GM18870 (cell line): ENCODE results near the gene DRAM2.
A peak's percentile ranks its signal among the peaks of the same experiment; 100 is the strongest.
"Not testable (repeated sequence)": the region's sequence is repeated elsewhere in the genome, so short reads cannot be mapped to it uniquely, and the experiment has no call there.

Experiments
- ATAC-seq: cut with Tn5 transposase; IDR thresholded peaks from one replicate; pipeline ENCODE4 v1.9.1; 2021; ENCODE audit warnings: moderate library complexity; ENCODE audit not compliant: unreplicated experiment

DRAM2 gene

GRCh38 chr1:111145542-111145941 lies 5.6 kb upstream of the DRAM2 start:
- no peak for ATAC-seq

DNA sequence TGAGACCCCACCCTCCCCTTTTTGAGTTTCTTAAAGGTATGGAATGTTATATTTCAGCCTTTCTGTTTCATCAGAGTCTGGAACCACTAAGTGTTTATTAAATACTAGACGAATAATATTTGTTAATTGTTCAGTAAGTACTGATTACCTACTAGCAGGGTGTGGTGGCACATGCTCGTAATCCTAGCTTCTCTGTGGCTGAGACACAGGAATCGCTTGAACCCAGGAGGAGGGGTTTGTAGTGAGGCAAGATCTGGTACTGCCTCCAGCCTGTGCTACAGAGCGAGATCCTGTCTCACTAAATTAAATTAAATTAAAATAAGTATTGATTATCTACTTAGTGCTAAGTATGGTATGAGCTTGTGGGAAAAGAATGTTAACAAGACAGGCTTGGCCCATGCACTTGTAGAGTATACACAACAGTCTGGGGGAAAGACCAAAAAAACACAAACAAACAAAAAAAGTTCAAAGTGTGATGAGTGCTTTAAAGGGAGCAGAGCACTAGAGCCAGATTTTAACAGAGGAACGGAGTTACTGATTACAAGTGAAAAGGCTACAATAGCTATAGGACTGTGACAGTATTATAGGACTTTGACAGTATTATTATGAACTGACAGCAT lies 2.6 kb upstream of the DRAM2 start:
- ATAC-seq: no peak

DNA sequence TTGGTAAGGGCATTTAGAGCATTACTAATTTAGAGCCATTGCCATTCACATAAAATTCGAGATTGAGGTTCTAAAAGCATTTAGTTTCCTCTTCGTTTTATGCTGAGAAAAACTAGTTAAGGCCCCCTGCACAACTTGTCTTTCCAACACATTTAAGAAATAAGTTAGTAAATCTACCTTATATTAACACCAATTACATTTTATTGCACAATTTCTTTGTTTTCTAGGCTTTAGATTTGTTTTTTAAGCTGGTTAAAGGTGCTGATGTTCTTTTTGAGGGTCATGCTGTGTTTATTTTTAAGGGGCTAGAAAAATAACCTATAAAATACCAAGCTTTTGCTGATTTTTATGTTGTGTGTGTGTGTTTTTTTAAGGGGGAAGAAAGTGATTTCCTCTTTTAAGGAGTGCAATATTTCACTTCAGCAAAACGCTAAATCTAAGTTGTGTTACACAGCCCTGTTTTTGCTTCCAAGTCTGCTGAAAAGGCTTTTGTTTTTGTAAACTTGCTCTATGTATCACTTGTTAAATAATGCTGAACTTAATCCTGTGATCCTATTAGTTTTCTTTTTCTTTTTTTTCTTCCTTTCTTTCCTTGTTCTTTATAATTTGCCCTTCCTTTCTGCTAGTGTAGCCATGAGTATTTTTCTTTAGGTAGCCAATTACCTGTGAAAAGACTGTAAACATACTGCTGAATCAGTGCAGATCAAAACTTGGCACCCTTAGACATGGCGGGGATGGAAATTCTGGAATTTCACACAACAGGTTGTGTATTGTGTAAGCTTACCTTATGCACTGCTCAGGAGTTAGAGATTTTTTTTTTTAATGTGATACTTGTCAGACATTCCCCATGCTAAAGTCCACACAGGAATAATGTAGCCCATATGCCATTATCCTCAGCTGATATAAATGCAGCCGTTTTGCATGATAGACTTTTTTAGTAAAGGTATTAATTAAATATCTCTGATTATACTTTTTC lies 1.6 kb upstream of the DRAM2 start:
- ATAC-seq: no peak

- ATAC-seq: no peak
These were observed 731 bp upstream of the DRAM2 start for GRCh38 chr1:111140680-111140967.

GRCh38 chr1:111139324-111139955 lies 453 bp downstream of the DRAM2 start:
- peak; percentile 15 for ATAC-seq

GRCh38 chr1:111133866-111134265 lies 6.0 kb downstream of the DRAM2 start:
- ATAC-seq: no peak

DNA sequence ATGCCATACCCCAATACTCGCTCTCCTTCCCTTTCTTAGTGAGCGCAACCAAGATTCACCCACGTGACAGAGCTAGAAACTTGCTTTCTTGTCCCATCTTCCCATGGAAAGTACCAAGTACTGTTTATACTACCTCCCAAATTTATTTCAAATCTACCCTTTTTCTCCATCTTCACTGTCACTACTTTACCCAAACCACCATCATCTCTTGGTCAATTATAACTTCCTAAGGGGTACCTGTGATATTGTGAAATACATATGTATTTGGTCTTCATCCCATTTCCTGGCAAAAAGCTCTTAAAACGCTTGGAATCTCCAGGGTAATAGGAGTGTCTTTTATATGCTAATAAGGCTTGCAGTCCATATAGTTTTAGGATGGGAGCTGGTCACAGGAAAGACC lies 8.2 kb downstream of the DRAM2 start:
- no peak for ATAC-seq

DNA sequence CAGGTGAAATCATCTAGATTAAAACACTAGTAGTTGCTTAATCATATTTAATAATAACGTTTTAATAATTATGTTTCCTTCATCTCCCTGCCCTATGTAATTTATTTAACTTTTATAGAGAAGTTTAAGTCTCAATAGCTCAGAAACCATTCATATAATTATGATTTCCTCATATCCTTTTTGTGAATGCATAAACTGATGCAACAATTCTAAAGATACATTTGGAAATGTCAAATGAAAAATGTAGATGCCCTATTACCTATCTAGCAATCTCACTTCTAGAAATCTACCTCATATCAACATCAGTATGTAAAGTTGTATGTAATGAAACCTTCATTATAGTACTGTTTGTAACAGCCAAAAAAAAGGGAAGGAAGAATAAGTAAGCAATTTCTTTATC lies 10.5 kb downstream of the DRAM2 start:
- ATAC-seq: no peak

GRCh38 chr1:111127923-111128643 lies 11.8 kb downstream of the DRAM2 start:
- ATAC-seq: peak; percentile 77

DNA sequence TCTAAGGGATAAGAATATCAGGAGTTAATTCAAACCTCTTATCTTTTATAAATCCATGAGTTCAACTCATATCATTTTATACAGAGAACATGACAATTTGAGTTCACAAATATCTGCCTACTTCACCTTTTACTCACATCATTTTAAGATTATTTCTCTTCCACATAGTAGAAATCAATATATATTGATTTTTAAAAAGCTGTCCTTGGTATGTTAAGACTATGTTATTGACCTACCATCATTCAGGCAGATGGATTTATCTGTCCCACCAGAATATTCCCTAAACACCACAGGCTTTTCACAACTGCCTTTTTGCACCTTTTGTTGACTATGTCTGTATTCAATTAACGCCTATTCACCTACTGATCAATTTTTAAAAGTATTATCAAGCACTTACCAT lies 13.5 kb downstream of the DRAM2 start:
- no peak for ATAC-seq

GRCh38 chr1:111116496-111116895 lies 23.4 kb downstream of the DRAM2 start:
- ATAC-seq: no peak

DNA sequence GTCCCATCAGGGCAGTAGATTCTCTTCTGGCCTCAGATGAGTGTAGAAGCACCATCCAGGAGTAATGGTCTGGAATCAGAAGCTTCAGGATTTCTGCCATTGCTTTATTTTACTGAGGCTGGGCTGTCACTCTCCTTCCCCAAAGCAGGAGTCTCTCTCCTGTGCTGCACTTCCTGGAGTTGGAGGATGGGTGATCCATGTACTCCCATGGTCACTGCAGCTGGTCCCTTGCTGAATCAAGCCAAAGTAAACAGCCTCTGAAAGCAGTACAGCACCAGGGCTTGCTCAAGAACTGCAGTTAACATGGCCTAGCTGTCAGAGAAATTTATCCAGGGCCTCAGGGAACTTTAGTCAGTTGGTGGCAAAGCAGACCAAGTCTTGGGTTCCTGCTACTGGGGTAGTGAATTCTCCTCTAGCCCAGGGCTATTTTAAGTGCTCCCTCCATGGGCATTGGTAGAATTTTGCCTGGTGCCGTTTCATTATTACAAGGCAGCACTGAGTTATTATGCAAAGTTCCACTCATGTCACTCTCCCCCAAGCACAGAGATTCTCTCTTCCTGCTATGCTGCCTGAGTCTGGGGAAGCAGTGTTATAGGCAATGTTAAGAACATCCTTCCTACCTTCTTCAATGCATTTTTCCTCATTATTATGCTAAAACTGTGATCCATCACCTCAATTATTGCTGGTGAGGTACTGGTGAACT lies 29.5 kb downstream of the DRAM2 start:
- no peak for ATAC-seq

DNA sequence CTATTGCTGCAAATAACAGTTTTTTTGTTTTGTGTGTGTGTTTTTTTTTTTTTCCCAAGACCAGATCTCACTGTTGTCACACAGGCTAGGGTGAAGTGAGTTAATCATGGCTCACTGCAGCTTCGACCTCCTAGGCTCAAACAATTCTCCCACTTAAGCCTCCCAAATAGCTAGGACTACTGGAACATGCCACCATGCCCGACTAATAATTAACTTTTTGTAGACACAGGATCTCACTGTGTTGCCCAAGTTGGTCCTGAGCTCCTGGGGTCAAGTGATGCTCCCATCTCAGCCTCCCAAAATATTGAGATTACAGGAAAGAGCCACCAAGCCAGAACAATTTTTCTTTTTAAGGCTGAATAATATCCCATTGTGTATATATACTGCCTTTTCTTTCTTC lies 34.9 kb downstream of the DRAM2 start:
- no peak for ATAC-seq

DNA sequence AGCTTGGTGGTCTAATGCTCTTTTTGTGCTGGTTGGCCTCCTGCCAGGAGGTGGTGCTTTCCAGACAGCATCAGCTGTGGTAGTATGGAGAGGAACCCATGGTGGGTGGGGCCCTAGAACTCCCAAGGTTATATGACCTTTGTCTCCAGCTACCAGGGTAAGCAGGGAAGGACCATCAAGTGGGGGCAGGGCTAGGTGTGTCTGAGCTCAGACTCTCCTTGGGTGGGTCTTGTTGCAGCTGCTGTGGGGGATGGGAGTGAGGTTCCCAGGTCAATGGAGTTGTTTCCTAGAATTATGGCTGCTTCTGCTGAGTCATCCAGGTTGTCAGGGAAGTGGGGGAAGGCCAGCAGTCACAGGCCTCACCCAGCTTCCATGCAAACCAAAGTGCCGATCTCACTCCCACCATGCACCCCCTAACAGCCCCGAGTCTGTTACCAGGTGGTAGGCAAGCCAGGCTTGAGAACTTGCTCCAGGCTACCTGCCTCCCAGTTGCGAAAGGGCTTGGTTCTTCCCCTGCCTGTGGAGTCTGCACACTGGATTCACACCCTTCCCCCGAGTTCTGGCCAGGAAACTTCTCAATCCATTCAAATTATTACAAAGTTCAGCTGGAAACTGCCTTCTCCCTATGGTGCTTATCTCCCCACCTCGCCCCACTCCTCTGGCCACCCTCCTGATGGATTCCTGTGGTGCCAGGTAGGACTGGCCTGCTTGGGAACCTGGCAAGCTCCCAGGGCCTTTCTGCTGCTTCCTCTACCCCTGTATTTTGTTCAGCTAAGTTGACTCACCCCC lies 37.8 kb downstream of the DRAM2 start:
- ATAC-seq: no peak

- no peak for ATAC-seq
These were observed 40.6 kb downstream of the DRAM2 start for GRCh38 chr1:111099289-111099688.

DNA sequence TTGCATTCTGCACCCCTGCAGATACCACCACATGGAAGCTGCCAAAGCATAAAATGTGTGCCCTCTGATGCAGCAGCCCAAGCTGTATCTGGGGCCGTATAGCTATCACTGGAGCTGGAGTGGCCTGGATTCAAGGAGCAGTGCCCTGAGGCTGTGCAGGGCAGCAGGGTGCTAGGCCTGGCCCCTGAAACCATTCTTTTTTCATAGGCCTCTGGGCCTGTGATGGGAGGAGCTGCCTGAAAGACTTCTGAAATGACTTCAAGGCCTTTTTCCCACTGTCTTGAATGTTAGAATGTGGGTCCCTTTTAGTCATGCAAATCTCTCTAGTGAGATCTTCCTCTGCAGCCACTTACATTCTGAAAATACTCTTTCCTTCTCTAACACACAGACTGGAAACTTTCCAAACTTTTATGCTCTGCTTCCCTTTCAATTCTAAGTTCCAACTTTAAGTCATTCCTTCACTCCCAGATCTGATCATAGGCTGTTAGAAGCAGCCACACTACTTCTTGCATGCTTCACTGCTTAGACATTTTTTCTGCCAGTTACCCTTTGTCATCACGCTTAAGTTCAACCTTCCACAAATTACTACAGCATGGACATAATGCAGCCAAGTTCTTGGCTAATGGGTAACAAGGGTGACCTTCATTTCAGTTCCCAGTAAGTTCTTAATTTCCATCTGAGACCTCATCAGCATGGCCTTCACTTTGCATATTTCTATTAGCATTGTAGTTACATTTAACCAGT lies 42.4 kb downstream of the DRAM2 start:
- no peak for ATAC-seq

DNA sequence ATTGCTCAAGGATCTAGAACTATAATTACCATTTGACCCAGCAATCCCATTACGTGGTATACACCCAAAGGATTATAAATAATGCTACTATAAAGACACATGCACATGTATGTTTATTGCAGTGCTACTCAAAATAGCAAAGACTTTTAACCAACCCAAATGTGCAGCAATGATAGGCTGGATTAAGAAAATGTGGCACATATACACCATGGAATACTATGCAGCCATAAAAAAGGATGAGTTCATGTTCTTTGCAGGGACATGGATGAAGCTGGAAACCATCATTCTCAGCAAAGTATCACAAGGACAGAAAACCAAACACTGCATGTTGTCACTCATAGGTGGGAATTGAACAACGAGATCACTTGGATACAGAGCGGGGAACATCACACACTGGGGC lies 44.5 kb downstream of the DRAM2 start:
- not testable (repeated sequence) for ATAC-seq

DNA sequence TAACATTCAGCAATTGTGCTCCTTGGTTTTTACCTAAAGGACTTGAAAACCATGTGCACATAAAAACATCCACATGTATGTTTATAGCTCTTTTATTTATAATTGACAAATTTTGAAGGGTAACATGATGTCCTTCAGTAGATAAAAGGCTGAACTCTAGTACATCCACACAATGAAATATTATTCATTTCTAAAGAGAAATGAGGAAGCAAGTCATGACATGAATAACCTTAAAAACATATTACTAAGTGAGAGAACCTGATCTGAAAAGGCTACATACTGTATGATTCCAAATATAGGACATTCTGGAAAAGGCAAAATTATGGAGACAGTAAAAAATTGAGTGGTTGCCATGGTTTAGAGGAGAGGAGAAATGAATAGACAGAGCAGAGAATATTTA lies 50.3 kb downstream of the DRAM2 start:
- ATAC-seq: no peak

GRCh38 chr1:111085676-111086075 lies 54.2 kb downstream of the DRAM2 start:
- ATAC-seq: no peak
